Measurements from ENCODE around the gene PKD1L1.

DNA sequence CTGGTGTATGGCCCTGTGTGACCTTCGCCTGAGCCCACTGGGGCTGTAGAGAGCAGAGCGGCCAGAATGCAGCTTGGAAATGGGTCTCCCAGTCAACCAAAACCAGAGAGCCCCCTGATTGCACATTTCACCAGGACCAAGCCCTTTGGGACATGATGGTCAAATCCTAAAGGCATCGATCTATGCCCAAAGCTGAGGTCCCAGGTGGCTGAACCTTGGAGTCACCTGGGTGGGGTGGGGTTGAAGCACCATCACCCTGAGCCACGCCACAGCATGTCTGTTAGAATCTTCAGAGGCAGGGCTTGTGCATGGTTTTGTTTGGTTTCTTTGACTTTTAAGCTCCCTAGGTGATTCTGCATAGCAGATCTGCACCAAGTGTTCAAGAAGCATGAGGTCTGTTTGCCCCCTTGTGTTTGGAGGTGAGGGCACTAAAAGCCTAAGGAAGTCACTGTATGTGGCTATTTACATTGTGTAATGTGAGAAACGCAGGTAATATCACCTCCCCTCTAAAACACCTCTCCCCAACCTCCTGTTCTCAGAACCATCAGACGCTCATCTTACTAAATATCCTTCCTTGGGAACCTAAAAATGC, 9.6 kb downstream of the PKD1L1 start:
- TF ChIP-seq, protein P1, sequence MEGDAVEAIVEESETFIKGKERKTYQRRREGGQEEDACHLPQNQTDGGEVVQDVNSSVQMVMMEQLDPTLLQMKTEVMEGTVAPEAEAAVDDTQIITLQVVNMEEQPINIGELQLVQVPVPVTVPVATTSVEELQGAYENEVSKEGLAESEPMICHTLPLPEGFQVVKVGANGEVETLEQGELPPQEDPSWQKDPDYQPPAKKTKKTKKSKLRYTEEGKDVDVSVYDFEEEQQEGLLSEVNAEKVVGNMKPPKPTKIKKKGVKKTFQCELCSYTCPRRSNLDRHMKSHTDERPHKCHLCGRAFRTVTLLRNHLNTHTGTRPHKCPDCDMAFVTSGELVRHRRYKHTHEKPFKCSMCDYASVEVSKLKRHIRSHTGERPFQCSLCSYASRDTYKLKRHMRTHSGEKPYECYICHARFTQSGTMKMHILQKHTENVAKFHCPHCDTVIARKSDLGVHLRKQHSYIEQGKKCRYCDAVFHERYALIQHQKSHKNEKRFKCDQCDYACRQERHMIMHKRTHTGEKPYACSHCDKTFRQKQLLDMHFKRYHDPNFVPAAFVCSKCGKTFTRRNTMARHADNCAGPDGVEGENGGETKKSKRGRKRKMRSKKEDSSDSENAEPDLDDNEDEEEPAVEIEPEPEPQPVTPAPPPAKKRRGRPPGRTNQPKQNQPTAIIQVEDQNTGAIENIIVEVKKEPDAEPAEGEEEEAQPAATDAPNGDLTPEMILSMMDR (IDR thresholded peaks at IDR 0.05 in 4 of 5, conservative IDR thresholded peaks at IDR 0.05 in 1 of 5): no peak
- no peak for TF ChIP-seq POLR2A (IDR thresholded peaks at IDR 0.05)
